Measurements from ENCODE around the gene B9D2. TPM values are rescaled to one million over a fixed set of nuclear protein-coding genes. Genes with fewer than 3 reads are reported as not detected.

The B9D2 gene
- total RNA-seq, 2 experiments from 2014 or later: 21.1 to 26.8 TPM

GRCh38 chr19:41307954-41308449 is 55.9 kb downstream of the B9D2 start:
- Mint-ChIP-seq H3K36me3 (ENCODE audit: low read depth) (peaks cover 85% of the 10 kb centered on the region), H3K27ac (peak overlapping the region; percentile 97), H3K4me1 (ENCODE audit: low read depth) (peaks cover 94% of the 10 kb centered on the region), H3K27me3 (no peaks in the 10 kb centered on the region), H3K9me3 (no peaks in the 10 kb centered on the region), H3K4me3 (peak overlapping the region; percentile 95)
- peak overlapping the region; percentile 46 for H3K4me3 ChIP-seq (ENCODE audit: low read length)
- H3K9me3 ChIP-seq (ENCODE audit: control insufficient read depth in 1 of 2, insufficient read depth in 1 of 2, low read length in 2 of 2): no peaks in the 10 kb centered on the region
- ATAC-seq (ENCODE audit: poor library complexity) (peak; percentile 6), DNase-seq (peak in 1 of 14 experiments; percentile 50)
- POLR2A ChIA-PET: interaction anchor here (0.7 to 12.9 kb wide), 13 partner anchors 10 to 132 kb away, joined by 3 to 314 read pairs (median 6); partner anchors contain the start of genes B9D2, HNRNPUL1 and TGFB1
- peak overlapping the region; percentile 95 to 97 for H3K27ac ChIP-seq (ENCODE audit: low read depth in 1 of 2, low read length in 2 of 2)
- TF ChIP-seq CTCF (IDR thresholded peaks at IDR 0.05): no peak
- H3K36me3 ChIP-seq (ENCODE audit: insufficient read depth, low read length): peaks cover 46% of the 10 kb centered on the region
- peaks cover 95% of the 10 kb centered on the region for H3K4me1 ChIP-seq (ENCODE audit: insufficient read depth, low read length)
- intact Hi-C loops (cut with DNase I, micrococcal nuclease): loop anchor here (1.0 to 10.0 kb wide), 15 partner anchors 8 to 646 kb away; partner anchors contain the start of gene TGFB1 (in 2 of the 2)
- no peaks in the 10 kb centered on the region for H3K27me3 ChIP-seq (ENCODE audit: control insufficient read depth in 1 of 2, insufficient read depth in 2 of 2, low read length in 2 of 2)
- CTCF ChIA-PET: interaction anchor here (1.2 to 5.0 kb wide), 7 partner anchors 10 to 119 kb away, joined by 3 to 43 read pairs (median 20); partner anchors contain the start of genes B3GNT8, HNRNPUL1 and TGFB1

- peak overlapping the region; percentile 95 for H3K4me3 Mint-ChIP-seq
- Histone ChIP-seq H3K36me3 (ENCODE audit: insufficient read depth, low read length) (peaks cover 44% of the 10 kb centered on the region), H3K4me1 (ENCODE audit: insufficient read depth, low read length) (peaks cover 95% of the 10 kb centered on the region), H3K27ac (ENCODE audit: low read depth in 1 of 2, low read length in 2 of 2) (peak overlapping the region; percentile 95 to 97), H3K27me3 (ENCODE audit: control insufficient read depth in 1 of 2, insufficient read depth in 2 of 2, low read length in 2 of 2) (no peaks in the 10 kb centered on the region), H3K4me3 (ENCODE audit: low read length) (peak overlapping the region; percentile 46), H3K9me3 (ENCODE audit: control insufficient read depth in 1 of 2, insufficient read depth in 1 of 2, low read length in 2 of 2) (no peaks in the 10 kb centered on the region)
- POLR2A ChIA-PET: interaction anchor here (0.6 to 12.9 kb wide), 12 partner anchors 9 to 644 kb away, joined by 3 to 314 read pairs (median 8); partner anchors contain the start of genes B9D2, HNRNPUL1 and TGFB1
- CTCF ChIA-PET: interaction anchor here (1.2 to 5.0 kb wide), 7 partner anchors 9 to 103 kb away, joined by 3 to 43 read pairs (median 20); partner anchors contain the start of genes HNRNPUL1 and TGFB1
- peaks cover 85% of the 10 kb centered on the region for H3K36me3 Mint-ChIP-seq (ENCODE audit: low read depth)
- intact Hi-C loops (cut with DNase I, micrococcal nuclease): loop anchor here (1.0 to 10.0 kb wide), 6 partner anchors 44 to 645 kb away; partner anchors contain the start of gene TGFB1 (in 1 of the 2)
- no peaks in the 10 kb centered on the region for H3K9me3 Mint-ChIP-seq
- ATAC-seq (ENCODE audit: poor library complexity) (peak; percentile 6), DNase-seq (peak in 4 of 14 experiments; percentile 35 to 80 (median 78))
- H3K4me1 Mint-ChIP-seq (ENCODE audit: low read depth): peaks cover 94% of the 10 kb centered on the region
- no peak for TF ChIP-seq CTCF (IDR thresholded peaks at IDR 0.05)
- no peaks in the 10 kb centered on the region for H3K27me3 Mint-ChIP-seq
- H3K27ac Mint-ChIP-seq: peak overlapping the region; percentile 97
These were observed 56.7 kb downstream of the B9D2 start for GRCh38 chr19:41307090-41307875.
